HG02610 (cell line): ENCODE data around the gene NAV2.
A peak's percentile ranks its signal among the peaks of the same experiment; 100 is the strongest.

Source experiments
- ATAC-seq: cut with Tn5 transposase; IDR thresholded peaks from one replicate; pipeline ENCODE4 v1.9.1; 2021; ENCODE audit warnings: mild to moderate bottlenecking, moderate library complexity; ENCODE audit not compliant: unreplicated experiment

The NAV2 gene

GRCh38 chr11:20031155-20032001, 318.7 kb downstream of the NAV2 start:
- ATAC-seq, result no peak

- ATAC-seq, result no peak
These were observed 319.5 kb downstream of the NAV2 start for GRCh38 chr11:20032127-20032526.

- ATAC-seq, result no peak
These were observed 320.1 kb downstream of the NAV2 start for GRCh38 chr11:20032577-20033260.

- no peak for ATAC-seq
These were observed 321.2 kb downstream of the NAV2 start for GRCh38 chr11:20033806-20034205.

DNA sequence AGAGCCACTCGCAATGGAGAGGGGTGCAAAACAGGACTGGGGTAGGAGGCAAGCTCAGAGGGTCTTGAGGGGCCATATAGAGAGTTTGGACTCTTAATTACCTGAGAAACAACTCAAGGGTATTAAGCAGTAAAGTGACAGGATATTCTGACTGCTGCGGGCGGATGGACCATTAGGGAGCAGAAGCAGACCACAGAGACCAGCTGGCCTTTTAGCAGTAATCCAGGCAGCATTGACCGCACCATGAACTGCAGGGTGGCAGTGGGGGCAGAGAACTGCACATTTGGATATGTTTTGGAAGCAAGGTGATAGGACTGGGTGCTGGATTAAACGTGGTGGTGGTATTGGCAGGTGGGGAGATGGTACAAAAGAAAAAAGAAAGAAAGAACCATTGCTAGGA, 322.3 kb downstream of the NAV2 start:
- no peak for ATAC-seq

- no peak for ATAC-seq
These were observed 322.7 kb downstream of the NAV2 start for GRCh38 chr11:20035375-20035700.

DNA sequence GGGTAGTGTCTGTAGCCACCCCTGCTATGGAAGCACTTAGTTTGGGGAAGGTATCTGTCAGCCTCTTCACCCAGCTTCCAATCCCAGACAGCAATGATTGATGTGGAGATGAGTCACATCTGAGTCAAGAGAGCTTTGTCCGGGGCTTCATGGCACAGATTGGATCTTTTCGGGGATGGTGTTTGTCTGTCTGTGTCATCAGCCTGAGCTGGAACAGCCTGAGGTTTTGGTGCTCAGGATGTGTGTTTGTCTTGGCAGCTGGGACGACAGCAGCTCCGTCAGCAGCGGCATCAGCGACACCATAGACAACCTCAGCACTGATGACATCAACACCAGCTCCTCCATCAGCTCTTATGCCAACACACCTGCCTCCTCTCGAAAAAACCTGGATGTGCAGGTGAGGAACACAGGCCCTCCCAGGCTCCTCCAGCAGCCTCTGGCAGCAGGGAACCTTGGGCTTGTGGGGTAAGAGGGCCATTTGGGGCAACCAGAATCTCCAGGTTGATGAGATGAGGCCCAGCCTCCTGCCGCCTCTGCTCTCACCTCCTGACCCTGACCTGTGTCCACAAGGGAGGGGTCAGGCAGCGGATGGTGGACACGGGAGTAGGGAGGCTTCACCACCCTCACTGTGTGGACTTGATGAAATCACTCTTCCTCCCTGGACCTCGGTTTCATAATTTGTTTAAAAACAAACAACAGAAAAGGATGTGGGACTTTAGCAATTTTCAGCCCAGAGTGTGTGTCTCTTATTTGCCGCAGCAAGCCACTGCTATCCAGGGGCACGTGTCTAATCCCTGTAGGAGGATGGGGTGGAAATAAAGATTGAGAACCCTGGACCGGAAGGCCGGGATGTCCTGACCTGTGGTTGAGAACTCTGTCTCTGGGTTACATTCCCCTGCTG, 323.3 kb downstream of the NAV2 start:
- ATAC-seq, result no peak

DNA sequence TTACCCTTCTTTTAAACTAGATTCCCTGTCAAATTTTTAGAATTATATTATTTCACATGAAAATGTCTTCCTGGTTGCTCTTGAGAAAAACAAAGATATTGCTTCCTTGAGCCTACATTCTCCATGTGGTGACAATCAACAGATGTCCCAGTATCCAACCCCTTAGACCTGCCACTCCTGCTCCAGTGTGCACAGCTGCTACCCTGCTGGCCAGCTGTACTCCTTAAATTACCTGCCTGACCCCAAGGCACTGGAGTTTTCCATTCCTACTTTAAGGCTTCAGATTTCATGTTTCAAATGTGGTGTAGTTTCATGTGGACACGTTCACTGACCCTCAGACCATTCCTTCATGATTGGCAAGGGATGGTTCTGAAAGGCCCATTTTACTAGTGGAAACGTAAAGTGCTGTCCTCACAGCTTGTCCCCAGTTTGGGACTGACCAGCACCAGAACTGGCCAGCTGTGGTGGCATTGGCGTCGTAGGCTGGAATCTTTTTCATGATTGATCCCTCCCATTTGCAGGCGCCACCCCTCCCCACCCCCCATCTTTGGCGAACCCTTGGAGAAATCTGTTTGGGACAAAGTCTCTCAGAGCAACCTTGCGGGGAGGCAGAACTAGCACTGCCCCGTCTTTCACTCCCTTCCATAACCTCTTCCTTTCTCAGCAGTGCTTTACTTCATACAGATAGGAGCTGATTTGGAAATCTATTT, 324.1 kb downstream of the NAV2 start:
- ATAC-seq, result peak; percentile 6

GRCh38 chr11:20037396-20038153, 324.9 kb downstream of the NAV2 start:
- peak; percentile 93 for ATAC-seq

GRCh38 chr11:20038412-20038811, 325.8 kb downstream of the NAV2 start:
- ATAC-seq, result no peak

DNA sequence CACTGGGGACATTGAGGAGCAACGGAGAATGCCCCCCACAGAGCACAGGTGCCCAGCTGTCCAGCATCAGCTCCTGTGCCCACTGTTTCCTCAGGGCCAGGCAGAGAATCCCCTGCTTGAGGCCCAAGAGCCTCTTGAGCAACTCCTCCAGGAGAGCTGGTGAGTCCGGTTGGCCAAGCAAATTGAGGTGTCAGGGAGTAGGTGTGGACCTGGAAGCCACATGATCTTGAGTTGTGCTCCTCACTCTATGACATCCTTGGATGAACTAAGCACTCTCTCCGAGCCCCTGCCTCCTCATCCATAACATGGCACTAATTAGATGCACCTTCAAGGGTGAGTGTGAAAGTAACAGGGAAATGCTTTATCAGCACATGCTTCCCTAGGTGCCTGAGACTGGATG, 326.3 kb downstream of the NAV2 start:
- no peak for ATAC-seq

DNA sequence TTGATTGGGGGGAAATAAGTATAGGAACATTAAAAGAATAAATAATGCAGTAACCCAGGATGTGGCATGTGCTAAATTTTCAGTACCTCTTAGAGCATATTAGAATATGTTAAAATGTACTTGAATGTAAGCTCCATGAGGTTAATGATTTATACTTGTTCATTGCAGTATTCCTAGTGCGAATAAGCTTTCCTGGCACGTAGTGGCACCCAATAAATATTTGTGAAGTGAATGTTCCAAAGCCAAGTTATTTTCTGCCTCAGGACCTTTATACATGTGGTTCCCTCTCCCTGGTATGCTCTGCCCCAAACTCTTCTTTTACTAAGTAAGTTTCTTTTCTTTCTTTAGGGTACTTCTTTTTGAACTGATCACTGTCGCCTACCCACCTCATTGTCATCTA, 328.9 kb downstream of the NAV2 start:
- no peak for ATAC-seq

DNA sequence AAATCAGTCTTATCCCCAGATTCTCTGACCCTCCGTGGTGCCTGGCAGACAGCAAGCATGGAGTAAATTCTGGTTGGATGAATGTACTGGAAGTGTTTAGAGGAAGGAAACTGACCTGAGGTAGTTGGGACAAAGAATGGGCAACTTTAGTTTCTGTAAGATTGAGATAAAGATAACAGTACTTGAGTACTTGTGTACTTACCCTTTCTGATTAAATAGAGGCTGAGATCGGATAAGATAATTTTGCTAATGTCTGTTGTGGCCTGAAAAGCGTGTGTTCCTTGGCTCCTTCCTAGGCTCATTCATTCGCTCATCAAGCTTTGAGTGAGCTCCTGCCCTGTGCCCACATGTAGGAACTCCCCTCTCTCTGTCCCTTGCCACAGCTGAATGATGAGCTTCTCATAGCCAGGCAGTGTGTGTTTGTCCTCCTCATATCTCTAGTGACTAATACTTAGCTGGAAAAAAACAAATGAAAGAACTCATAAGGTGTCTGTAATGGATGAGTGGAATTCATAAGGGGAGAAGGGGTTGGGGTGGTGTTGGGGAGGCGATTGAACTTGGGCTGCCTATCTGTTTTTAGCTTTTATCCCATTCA, 329.5 kb downstream of the NAV2 start:
- no peak for ATAC-seq

GRCh38 chr11:20042811-20043341, 330.2 kb downstream of the NAV2 start:
- no peak for ATAC-seq

DNA sequence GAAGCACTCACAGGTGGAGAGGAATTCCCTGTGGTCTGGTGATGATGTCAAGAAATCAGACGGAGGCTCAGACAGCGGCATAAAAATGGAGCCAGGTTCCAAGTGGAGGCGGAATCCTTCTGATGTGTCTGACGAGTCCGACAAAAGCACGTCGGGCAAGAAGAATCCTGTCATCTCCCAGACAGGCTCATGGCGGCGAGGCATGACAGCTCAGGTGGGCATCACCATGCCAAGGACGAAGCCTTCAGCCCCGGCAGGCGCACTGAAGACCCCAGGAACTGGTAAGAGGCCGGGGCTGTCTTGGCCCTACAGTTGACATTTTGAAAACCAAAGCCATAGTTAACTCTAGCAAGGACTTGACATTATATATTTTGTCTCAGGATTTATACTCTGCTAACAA, 331.4 kb downstream of the NAV2 start:
- ATAC-seq, result no peak

- ATAC-seq, result no peak
These were observed 332.6 kb downstream of the NAV2 start for GRCh38 chr11:20045098-20045688.

DNA sequence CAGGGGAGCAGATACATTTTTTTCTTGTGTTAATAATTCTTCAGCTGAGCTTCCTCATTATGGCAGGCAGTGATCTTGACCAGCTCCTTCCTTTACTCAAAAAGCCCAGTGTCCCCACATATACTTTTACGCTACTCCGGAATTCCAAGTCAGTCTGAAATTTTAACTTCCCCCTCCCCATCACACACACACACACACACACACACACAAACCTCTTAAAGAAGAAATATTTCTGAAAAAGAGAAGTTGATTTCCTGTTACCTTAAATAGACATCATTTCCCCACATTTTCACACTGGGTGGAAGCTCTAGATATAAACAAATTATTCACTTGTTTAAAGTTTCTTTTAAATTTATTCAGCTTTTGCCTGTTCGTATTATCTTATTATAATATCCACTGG, 333.8 kb downstream of the NAV2 start:
- no peak for ATAC-seq

GRCh38 chr11:20047006-20047768, 334.6 kb downstream of the NAV2 start:
- no peak for ATAC-seq
